ENCODE measurements around the gene GRM1. TPM values are rescaled to one million over a fixed set of nuclear protein-coding genes. Genes with fewer than 3 reads are reported as not detected.
"Not testable (repeated sequence)": the region's sequence is repeated elsewhere in the genome, so short reads cannot be mapped to it uniquely, and the experiment has no call there.

Gene GRM1
- polyA plus RNA-seq, 3 donors = 0.20 to 0.24 (median 0.22) TPM

DNA sequence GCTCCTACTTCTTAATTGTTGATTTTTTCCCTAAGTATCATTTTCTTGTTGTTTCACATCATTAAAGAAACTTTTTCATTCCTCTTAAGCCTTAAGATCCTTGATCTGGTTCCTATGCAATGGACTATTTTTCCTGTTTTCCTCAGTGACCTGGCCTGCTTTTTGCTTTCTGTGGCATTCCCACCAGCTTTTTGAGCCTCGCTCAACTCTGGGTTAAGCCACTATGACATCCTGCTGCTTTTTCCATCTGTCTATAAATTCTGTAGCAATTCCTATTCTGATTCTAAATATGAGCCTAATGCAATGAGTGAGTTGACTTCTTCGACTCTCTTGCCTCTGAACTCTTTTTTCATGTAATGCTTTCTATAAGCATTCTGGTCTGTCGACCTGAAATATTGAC lies 160.3 kb downstream of the GRM1 start:
- DNase-seq (ENCODE audit: low read depth in 3 of 3, low spot score in 2 of 3) = no peak

DNA sequence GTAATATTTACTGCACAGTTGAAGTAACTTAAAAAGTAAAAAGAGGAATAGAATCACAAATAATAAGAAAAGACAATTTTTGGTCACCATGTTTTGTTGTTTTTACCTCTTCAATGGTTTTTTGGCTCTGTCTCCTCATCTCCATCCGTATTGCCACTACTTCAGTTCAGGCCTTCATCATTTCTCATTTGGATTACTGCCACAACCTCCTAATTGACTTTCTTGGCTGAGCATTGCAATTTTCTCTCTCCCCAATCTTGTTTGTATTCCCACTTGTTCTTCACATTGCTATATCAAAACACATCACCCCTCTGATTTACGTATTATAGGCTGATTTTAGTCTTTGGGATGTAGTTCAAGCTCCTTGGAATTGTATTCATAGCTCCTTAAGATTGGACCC lies 161.7 kb downstream of the GRM1 start:
- DNase-seq (ENCODE audit: low read depth in 3 of 3, low spot score in 2 of 3) = no peak

DNA sequence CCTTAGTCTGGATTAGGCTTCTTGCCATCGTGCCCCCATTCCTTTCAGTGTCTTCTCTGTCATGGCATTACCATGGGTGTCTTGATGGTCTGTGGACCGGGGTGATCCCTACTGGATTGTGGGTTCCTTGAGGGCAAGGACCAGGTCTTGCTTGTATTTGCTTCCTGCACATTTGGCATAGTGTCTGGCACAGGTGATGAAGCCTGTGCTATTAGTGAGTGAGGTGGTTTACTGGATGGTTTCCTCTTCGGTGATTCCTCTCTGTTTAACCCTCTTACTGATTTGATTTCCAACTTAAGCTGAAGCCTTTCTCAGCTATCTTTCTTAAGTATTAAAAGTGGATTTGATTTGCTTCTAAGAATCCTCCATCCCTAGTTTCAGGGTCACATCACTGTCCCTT lies 162.3 kb downstream of the GRM1 start:
- no peak for DNase-seq (ENCODE audit: low read depth in 3 of 3, low spot score in 2 of 3)

DNA sequence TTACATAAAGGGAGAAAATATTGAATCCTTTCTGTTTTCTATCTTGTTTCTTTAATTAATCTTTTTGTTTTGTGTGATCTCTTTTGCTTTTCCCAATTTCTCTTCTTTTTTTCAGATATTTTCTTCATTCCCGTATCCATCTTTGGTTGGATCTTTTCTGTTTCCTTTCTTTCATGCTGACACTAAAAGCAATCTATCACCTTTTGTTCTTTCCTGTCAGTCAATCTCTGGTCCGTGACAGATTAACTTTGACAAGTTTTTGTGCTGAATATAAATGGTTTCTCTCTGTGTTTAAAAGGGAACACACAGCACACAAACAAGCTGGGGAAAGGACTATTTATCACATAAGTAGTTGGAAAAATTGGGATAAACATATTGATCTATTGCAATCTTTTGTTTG lies 162.8 kb downstream of the GRM1 start:
- DNase-seq (ENCODE audit: low read depth in 3 of 3, low spot score in 2 of 3) = no peak

DNA sequence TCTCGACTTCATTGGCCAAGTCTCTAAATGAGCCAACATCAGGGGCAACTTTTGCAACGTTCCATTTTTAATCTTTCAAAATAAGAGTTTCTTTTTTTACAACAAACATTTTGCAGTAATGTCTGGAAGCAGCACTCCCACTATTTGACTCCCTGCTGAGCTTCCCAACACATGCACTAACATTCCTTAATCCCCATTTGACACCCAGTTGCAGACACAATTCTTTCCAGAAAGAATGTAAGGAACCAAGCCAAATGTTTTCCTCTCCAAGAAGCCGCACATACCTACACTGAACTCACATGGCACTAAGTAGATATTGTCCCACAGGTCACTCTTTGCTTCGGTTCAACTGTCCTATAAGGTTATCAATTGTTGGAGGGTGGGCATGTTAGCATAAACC lies 165.6 kb downstream of the GRM1 start:
- no peak for DNase-seq (ENCODE audit: low read depth in 3 of 3, low spot score in 2 of 3)

DNA sequence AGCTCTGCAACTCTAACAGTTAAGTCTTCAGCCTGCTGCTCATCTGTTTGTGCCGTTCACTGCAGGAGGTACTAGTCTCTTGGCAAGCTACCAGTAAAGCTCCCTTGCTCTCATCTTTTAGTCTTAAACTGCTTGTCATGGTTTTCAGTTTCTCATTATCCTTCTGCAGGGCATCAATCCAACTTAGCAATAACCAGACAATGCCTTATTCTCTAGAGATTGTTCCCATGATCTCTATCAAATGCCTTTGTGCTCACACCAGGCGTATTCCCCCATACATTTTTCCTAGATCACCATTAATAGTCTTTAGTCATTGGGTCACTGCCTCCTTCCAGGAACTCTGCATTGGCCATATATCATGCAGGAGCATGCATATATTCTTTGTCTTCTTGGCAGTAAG lies 171.3 kb downstream of the GRM1 start:
- no peak for DNase-seq (ENCODE audit: low read depth in 3 of 3, low spot score in 2 of 3)

DNA sequence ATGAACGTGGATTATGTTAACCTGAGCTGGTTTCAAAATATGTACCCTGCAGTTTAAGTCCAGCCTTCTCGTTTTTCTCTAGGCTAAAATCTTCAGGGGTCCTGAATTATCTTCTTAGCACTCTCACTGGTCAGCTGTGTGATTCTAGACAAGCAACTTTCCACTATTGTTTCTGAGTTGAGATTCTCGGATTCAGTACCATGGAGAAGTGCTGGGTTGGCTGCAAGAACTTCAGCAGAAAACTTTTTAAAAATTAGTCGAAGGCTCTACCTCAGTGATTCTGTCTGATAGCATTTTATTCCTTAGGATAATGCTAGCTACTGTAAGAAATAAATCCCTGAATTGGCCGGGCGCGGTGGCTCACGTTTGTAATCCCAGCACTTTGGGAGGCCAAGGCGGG lies 173.7 kb downstream of the GRM1 start:
- no peak for DNase-seq (ENCODE audit: low read depth in 3 of 3, low spot score in 2 of 3)

DNA sequence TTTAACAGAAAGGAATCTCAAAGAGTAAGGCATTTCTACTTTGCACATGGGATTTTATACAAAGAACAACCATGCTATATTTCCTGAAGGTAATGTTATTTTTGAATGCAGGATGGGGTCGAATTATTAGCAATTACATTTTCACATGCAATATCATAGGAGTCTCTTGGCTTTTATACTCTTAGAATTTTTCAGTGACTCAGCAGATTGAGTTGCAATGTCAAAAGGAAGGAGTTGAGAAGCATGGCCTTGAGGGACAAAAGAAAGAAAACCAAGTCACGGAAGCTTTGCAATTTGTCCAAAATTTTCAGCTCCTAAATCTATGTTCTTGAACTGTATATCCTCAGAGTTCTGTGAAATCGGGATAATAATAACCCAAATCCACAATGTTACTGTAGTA lies 181.1 kb downstream of the GRM1 start:
- no peak for DNase-seq (ENCODE audit: low read depth in 3 of 3, low spot score in 2 of 3)

DNA sequence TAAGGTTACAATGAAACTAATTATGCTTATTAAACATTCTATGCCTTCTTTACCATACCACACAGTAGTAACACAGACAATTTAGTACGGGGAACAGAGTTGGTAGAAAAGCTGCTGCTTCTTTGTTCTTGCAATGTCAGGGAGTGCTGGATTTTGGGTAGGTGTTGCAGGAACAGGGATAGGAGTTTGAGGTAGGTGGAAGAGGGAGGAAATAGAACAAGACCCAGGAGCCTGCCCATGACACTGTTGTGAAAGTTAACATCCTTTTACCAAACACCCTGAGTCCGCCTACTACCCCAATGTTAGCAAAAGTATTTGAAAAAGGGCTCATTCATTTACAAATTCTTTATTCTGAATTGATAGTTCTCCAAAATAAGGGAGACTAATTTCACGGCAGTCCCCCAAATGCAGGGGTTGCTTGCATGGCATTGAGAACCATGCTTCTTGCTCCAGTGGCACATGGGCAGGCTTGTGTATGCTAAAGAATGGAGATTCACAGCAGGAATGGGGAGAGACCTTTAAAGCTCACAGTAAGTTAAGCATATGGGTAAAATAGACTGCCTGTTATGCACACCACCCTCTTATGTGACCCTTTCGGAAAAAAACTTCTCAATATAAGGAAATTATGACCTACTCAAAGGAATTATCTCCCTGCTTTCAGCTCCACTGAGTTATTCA lies 181.7 kb downstream of the GRM1 start:
- no peak for DNase-seq (ENCODE audit: low read depth in 3 of 3, low spot score in 2 of 3)

DNA sequence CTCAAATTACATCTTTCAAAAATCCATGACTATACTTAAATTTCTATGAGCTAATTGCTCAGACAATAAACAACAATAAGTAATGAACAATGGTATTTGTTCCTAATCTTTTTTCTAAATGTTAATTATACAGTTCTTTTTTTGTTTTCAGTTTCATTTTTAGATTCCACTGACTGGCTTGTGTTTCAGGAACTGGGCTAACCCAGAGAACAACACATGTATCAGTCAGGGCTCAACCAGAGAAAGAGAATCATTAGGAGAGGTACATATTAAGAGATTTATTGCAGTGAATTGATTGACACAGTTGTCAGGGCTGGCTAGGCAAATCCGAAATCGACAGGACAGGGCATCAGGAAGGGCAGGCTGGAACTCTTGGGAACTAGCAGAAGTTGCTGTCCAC lies 182.8 kb downstream of the GRM1 start:
- DNase-seq (ENCODE audit: low read depth in 3 of 3, low spot score in 2 of 3) = no peak

DNA sequence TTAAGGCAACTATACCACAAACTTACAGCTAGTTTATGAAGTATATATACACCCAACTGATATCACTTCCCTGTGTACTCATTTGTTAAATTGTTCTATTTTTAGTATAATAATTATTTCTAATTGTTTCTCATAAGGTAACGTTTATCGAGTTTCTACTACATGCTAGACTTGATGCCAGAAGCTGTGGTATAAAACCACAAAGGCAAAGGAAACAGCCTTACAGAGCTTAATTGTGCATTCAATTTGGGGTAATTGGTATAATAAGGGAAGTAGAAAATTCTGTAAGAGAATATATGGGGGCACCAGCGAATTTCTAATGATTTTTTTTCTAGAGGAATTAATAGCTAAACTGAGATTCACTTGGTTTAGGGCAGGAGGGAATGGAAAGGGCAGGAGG lies 183.9 kb downstream of the GRM1 start:
- no peak for DNase-seq (ENCODE audit: low read depth in 3 of 3, low spot score in 2 of 3)

DNA sequence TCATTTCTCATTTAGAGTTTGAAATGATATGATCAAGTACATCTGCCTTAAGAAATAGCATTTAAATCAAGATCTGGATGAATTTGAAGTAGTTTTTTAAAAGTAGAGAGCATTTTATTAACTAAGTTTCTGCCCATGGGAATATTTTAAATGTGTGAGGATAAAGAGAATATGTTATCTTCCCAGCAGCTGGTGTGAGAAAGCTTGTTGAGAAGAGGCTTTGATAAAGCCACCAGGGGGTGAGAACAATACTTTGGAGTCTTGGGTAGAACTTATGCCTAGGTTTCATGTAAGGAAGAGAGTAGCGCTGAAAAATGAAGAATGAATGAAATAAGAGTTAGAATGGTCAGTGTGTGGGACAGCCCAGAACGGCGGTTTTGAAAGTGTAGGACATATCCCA lies 190.2 kb downstream of the GRM1 start:
- no peak for DNase-seq (ENCODE audit: low read depth in 3 of 3, low spot score in 2 of 3)

DNA sequence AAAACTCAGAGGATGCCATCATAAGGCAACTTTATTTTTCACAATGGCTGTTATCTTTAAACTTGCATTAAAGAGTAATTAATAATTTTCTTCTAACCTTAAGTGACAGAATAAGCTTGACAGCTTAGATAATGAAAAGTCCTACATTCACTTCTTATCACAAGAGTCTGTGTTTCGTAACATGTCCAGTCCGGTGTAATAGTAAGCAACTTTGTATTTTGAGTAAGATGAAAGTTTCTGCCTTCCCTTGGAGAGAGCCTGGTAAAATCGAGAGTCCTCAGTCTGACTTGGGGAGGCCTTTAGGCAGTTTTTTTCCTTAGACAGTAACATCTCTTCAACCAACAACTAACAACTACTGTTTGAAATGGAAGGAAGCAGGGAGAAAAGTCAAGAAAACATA lies 195.6 kb downstream of the GRM1 start:
- DNase-seq (ENCODE audit: low read depth in 3 of 3, low spot score in 2 of 3) = no peak

DNA sequence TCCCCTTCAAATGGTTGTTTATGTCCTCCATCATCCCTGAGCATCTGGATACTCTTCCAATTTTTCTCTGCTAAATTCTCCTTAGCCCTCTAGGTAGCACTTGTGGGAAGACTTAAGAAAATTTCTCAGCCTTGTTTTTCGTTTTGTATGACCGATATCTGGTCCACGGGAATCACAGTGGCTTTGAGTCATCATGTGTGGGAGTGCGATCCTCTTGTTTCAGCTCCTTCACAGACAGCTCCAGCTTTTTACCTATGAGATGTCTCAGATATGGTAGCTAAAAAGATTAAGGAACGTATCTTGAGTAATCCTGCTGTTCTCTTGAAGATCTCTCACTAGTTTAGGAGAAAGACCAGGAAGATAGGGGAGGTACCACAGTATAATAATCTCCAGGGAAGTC lies 196.1 kb downstream of the GRM1 start:
- DNase-seq (ENCODE audit: low read depth in 3 of 3, low spot score in 2 of 3) = no peak

DNA sequence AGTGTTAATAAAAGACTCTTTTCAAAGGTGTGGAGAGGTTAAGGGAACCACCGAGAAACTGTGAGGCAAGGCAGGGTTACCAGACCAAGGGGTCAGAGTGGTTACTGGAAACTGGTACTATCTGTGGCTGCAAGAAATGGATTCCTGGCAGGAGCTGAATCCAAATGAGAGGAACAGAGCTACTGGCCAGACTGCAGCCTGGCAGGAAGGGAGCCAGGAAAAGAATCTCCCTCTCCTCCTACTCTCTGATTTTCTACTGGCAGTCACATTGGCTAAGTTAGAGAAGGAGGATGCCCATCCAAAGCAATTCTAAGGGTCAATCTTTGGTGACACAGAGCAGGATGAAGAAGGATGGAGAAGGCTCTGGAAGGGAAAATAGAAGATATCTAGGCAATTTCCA lies 211.5 kb downstream of the GRM1 start:
- DNase-seq (ENCODE audit: low read depth in 3 of 3, low spot score in 2 of 3) = no peak

DNA sequence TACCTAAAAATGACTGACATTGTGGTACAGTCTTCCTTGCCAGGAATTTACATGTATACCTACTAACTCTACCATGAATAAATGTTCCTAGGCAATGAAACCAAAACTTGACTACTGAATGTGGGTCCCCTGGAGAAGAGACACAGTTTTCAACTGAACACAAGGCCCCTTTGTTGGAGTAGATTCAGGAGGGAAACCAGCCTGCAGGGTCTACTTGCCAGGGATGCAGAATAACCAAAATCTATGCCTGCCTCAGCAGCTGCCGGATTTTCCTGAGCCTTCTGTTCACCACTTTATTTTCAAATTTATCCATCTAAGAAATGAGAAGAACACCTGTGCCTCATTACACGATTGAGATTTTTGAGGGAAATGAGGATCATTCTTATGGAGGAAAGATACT lies 211.9 kb downstream of the GRM1 start:
- DNase-seq (ENCODE audit: low read depth in 3 of 3, low spot score in 2 of 3) = no peak

DNA sequence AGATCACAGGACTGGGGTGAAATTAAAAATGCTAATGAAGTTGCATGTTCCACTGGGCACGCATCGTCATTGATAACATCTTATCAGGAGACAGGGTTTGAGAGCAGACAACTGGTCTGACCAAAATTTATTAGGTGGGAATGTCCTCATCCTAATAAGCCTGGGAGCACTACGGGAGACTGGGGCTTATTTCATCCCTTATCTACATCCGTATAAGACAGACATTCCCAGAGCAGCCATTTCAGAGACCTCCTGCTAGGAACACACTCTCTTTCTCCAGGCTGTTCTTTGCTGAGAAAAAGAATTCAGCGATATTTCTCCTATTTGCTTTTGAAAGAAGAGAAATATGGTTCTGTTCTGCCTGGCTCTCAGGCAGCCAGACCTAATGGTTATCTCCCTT lies 214.8 kb downstream of the GRM1 start:
- DNase-seq (ENCODE audit: low read depth in 3 of 3, low spot score in 2 of 3) = not testable (repeated sequence)

DNA sequence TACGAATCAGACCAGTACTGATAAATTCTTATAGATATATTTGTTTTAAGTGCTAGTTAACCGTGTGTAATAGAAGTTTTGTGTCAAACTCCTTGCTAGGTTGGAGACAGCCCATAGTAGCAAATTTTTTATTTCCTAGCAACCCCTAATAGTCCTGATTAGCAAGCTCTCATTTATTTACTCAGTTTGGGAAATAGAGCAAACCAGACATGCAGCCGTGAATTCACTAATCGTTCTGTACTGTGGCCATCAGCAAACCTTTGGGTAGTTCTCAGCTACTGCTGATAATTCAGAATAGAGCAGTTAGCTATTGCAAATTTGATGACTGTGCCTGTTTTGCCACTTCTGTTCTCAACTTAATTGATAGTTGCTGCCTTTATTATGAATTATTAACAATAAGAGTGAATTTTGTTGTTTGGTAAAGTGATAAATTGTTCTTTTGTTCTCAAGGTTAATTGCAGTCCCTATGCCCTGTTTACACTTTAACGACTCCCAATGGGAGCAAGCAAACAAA lies 215.8 kb downstream of the GRM1 start:
- DNase-seq (ENCODE audit: low read depth in 3 of 3, low spot score in 2 of 3) = no peak

DNA sequence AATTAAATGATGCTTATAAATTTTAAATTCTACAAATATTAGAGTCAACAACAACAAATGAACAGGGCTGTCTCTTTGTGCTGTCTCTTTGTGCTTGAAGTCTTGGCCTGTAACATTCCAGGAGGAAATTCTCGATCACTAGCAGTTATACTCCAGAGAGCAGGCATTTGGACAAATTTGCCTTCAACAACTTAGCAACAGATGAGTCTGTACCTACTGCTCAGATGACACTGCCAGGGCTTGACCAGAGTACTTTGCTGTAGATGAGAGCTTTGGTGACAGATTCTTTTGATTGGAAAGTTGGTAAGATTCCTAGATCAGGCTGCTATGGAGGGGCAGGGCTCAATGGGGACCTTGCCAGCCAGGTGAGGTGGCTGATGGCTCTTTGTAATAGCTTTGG lies 217.2 kb downstream of the GRM1 start:
- no peak for DNase-seq (ENCODE audit: low read depth in 3 of 3, low spot score in 2 of 3)

DNA sequence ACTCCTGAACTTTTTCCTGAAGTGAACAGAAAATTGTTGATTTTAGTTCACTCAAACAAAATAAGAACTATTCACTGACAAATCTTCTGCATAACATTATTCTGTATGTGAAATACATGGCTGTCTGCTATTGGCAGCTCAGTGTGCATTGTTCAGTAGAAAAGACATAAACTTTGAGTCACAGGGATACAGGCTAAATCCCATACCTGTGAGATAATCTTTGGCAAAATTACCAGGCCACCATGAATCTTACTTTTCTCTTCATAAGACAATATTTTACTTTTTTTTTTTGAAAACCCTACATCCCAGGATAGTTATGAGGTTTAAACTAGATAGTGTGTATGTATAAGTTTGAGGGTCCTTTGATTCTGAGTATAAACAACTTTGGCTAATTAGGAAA lies 224.8 kb downstream of the GRM1 start:
- no peak for DNase-seq (ENCODE audit: low read depth in 3 of 3, low spot score in 2 of 3)

DNA sequence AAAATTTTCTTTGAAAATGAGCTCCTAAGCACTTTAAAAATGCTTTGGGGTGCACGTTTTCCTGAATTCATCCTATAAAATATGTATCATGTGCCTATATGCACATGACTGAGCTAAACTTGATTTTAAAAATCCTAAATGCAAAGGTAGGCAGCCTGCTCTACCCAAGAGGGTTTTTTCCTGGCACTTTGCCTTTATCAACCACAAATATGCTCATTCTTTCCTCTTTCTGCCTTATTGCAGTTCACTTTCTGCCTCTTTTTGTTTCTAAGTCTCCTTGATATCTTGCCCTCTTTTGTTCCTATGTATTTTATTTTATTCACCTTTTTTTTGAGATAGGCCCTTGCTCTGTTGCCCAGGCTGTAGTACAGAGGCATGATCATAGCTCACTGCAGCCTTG lies 229.3 kb downstream of the GRM1 start:
- DNase-seq (ENCODE audit: low read depth in 3 of 3, low spot score in 2 of 3) = no peak

DNA sequence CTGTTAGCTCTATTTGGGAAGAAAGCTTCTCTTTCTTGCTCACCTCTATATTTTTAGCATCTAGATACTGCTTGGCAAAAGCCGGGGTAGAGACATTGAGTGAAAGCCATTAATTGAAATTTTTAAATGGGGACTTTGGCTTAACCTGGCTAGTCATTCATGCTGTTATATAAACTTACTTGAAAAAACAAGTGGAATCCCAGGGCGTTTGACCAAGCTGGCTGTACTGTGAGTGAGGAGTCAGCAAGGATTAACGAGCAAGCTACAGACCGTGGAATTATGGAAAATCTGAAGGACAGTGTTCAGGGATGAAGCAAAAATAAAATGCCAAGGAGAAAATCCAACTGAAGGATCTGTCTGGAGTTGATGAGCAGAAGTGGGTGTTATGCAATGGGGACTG lies 232.0 kb downstream of the GRM1 start:
- no peak for DNase-seq (ENCODE audit: low read depth in 3 of 3, low spot score in 2 of 3)

DNA sequence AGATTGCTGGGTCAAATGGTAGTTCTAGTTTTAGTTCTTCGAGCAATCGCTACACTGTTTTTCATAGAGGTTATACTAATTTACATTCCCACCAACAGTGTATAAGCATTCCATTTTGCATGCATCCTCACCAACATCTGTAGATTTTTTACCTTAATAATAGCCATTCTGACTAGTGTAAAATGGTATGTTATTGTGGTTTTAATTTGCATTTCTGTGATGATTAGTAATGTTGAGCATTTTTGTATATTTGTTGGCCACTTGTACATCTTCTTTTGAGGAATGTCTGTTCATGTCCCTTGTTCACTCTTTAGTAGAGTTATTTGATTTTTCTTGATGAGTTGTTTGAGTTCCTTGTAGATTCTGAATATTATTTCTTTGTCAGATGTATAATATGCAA lies 236.2 kb downstream of the GRM1 start:
- DNase-seq (ENCODE audit: low read depth in 3 of 3, low spot score in 2 of 3) = no peak
